HG02571 (cell line): Measurements from ENCODE around the gene MAP3K6.

Experiments used
- ATAC-seq: cut with Tn5 transposase; IDR thresholded peaks from one replicate; pipeline ENCODE4 v1.9.1; 2021; ENCODE audit warnings: mild to moderate bottlenecking, moderate library complexity; ENCODE audit not compliant: unreplicated experiment

MAP3K6 gene

DNA sequence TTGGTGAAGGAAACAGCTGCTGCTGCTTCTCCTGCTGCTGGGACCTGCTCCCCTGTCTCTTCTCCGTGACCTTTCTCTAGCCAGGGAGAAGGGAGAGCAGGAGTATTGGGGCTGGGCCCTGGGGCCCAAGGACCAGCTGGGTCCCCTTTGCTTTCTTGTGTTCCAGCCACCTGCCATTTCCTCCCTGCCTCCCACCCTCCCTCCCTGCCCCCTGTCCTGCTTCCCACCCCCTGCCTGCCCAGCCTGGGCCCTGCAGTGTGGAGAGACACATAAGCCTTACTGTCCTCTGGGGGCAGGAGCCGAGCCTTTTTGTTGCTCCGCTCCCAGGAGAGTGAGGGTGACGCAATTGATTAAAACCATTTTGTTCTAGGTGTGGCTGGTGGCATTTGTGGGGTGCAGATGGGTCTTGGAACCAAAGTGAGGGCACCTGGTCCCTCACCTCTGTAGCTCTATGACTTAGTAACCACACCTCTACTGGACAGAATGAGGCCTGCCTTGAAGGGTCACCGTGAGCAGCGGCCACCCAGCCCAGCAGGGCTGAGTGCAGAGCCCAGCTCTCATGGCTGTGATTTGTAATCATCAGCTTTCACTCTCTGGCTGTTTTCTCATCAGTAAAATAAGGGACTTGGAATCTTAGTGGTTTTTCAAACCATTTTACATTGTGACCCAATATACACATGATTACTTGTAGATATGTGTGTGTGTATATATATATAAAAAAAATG, 58.7 kb downstream of the MAP3K6 start:
- ATAC-seq = no peak

DNA sequence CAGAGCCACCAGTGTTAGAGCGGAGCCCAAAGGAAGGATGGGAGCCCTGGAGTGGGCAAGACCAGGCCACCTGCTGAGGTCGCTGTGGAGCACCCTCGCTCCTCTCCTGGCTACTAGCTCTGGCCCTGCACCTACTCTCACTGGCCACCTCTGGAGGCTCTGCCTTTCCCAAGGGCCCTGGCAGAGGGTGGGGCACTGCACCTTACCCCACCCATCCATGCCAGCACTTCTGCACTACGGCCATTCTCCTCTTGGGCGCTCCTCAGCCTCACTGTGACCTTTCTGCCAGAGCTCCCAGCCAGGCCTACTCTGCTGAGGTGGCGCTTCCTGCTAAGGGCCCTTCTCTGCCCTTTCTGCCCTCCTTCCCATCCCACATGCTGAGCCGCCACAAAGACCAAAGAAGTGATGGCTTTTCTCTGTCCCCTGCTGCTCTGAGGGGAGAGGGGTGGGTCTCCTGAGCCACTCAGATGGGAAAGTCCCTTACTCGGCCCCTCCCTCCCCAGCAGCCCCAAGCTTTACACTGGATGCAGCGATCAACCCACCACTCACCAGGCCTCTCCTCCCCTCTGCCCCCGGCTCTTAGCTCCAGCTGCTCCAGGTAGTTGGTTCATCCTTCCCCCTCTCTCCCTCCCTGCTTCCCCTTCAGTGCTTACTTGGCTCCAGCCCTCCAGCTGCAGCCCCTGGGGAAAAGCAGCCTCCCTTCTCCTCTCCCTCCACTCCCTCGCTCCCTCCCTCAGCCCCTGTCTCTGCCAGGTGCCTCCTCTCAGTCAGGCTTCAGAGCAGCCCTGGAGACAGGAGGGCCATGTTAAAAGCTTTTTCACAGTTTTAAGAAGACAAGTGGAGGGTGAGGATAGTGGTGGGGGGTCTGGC, 59.6 kb downstream of the MAP3K6 start:
- no peak for ATAC-seq

GRCh38 chr1:27306071-27306470, 60.7 kb downstream of the MAP3K6 start:
- ATAC-seq = no peak
